ENCODE measurements around the gene WDTC1.
"Not testable (repeated sequence)": the region's sequence is repeated elsewhere in the genome, so short reads cannot be mapped to it uniquely, and the experiment has no call there.

WDTC1 gene

GRCh38 chr1:27253596-27253995 is 19.2 kb downstream of the WDTC1 start:
- DNase-seq (ENCODE audit: low read depth in 2 of 2): no peak

GRCh38 chr1:27255136-27255535 is 20.7 kb downstream of the WDTC1 start:
- no peak for DNase-seq (ENCODE audit: low read depth in 2 of 2)

GRCh38 chr1:27257155-27257554 is 22.7 kb downstream of the WDTC1 start:
- no peak for DNase-seq (ENCODE audit: low read depth in 2 of 2)

- no peak for DNase-seq (ENCODE audit: low read depth in 2 of 2)
Measured at GRCh38 chr1:27258598-27258997, 24.2 kb downstream of the WDTC1 start.

GRCh38 chr1:27267153-27267552 is 32.7 kb downstream of the WDTC1 start:
- no peak for DNase-seq (ENCODE audit: low read depth in 2 of 2)

GRCh38 chr1:27269276-27269675 is 34.8 kb downstream of the WDTC1 start:
- DNase-seq (ENCODE audit: low read depth in 2 of 2): no peak

GRCh38 chr1:27274204-27274603 is 39.8 kb downstream of the WDTC1 start:
- DNase-seq (ENCODE audit: low read depth in 2 of 2): no peak

GRCh38 chr1:27275696-27276095 is 41.3 kb downstream of the WDTC1 start:
- no peak for DNase-seq (ENCODE audit: low read depth in 2 of 2)

- DNase-seq (ENCODE audit: low read depth in 2 of 2): peak; percentile 85 to 93
Measured at GRCh38 chr1:27284425-27285273, 50.2 kb downstream of the WDTC1 start.

- no peak for DNase-seq (ENCODE audit: low read depth in 2 of 2)
Measured at GRCh38 chr1:27285274-27285660, 50.8 kb downstream of the WDTC1 start.

GRCh38 chr1:27285821-27286220 is 51.4 kb downstream of the WDTC1 start:
- DNase-seq (ENCODE audit: low read depth in 2 of 2): not testable (repeated sequence)

- DNase-seq (ENCODE audit: low read depth in 2 of 2): not testable (repeated sequence)
Measured at GRCh38 chr1:27289125-27289524, 54.7 kb downstream of the WDTC1 start.

- DNase-seq (ENCODE audit: low read depth in 2 of 2): no peak
Measured at GRCh38 chr1:27290581-27290980, 56.1 kb downstream of the WDTC1 start.

- DNase-seq (ENCODE audit: low read depth in 2 of 2): no peak
Measured at GRCh38 chr1:27292106-27292505, 57.7 kb downstream of the WDTC1 start.

- no peak for DNase-seq (ENCODE audit: low read depth in 2 of 2)
Measured at GRCh38 chr1:27293915-27294314, 59.5 kb downstream of the WDTC1 start.

GRCh38 chr1:27296773-27297291 is 62.4 kb downstream of the WDTC1 start:
- DNase-seq (ENCODE audit: low read depth in 2 of 2): peak; percentile 58 to 78

- DNase-seq (ENCODE audit: low read depth in 2 of 2): no peak
Measured at GRCh38 chr1:27297903-27298302, 63.5 kb downstream of the WDTC1 start.

GRCh38 chr1:27298632-27299384 is 64.4 kb downstream of the WDTC1 start:
- DNase-seq (ENCODE audit: low read depth in 2 of 2): no peak

- DNase-seq (ENCODE audit: low read depth in 2 of 2): no peak
Measured at GRCh38 chr1:27299385-27300271, 65.2 kb downstream of the WDTC1 start.

GRCh38 chr1:27300341-27301051 is 66.1 kb downstream of the WDTC1 start:
- peak; percentile 53 to 59 for DNase-seq (ENCODE audit: low read depth in 2 of 2)

- no peak for DNase-seq (ENCODE audit: low read depth in 2 of 2)
Measured at GRCh38 chr1:27301052-27301422, 66.6 kb downstream of the WDTC1 start.
